Transverse colon (tissue), 4 donors: ENCODE measurements around the gene AGXT. TPM values are rescaled to one million over a fixed set of nuclear protein-coding genes. Genes with fewer than 3 reads are reported as not detected.

Experiments
- DNase-seq: peaks from one replicate; pipeline ENCODE4 v3.0.0-alpha.2; 2019
- H3K27ac ChIP-seq, 4 donors: fragments of 200-600 bp; sonication (generic); 2 replicates each; pipeline ENCODE4 v1.5.1; 2016 to 2018; ENCODE audit warnings: inconsistent platforms in 4 of 4
- H3K27me3 ChIP-seq: fragments of 200-600 bp; sonication (generic); 2 replicates; pipeline ENCODE4 v1.5.1; 2017; ENCODE audit warnings: inconsistent platforms
- H3K36me3 ChIP-seq, 4 donors: fragments of 200-600 bp; sonication (generic); 2 replicates each; pipeline ENCODE4 v1.5.1; 2017 to 2019; ENCODE audit warnings: inconsistent platforms in 4 of 4
- H3K4me1 ChIP-seq, 4 donors: fragments of 200-600 bp; sonication (generic); 2 replicates each; pipeline ENCODE4 v1.5.1; 2017 to 2020; ENCODE audit warnings: inconsistent platforms in 4 of 4
- H3K4me3 ChIP-seq, 4 donors: fragments of 200-600 bp; sonication (generic); 1 replicate in 1 of 4; 2 replicates in 3 of 4; pipeline versions ENCODE4 v1.5.1 to v1.6.1; 2017 to 2019; ENCODE audit warnings: inconsistent platforms in 4 of 4
- H3K9me3 ChIP-seq, 2 donors: fragments of 200-600 bp; sonication (generic); 2 replicates each; pipeline ENCODE4 v1.5.1; 2017 to 2019; ENCODE audit warnings: inconsistent platforms in 2 of 2
- CTCF ChIP-seq, 5 experiments: fragments of 200-600 bp in 3 of 5; fragments of 450-650 bp in 2 of 5; sonication (generic) in 3 of 5; IDR thresholded peaks; 1 replicate in 2 of 5; 2 replicates in 3 of 5; pipeline ENCODE4 v1.5.1; 2016 to 2017; ENCODE audit warnings: antibody characterized with exemption in 5 of 5, inconsistent platforms in 3 of 5, mild to moderate bottlenecking in 2 of 5, moderate library complexity in 1 of 5
- EP300 ChIP-seq: sonication (generic); formaldehyde crosslinking; IDR thresholded peaks from one replicate; pipeline ENCODE4 v1.6.1; 2017; ENCODE audit warnings: antibody characterized with exemption, low read depth
- POLR2A ChIP-seq: fragments of 450-650 bp; IDR thresholded peaks from one replicate; pipeline ENCODE4 v1.6.1; 2016; ENCODE audit warnings: antibody characterized with exemption, mild to moderate bottlenecking, moderate library complexity
- POLR2AphosphoS5 ChIP-seq, 3 donors: sonication (generic); formaldehyde crosslinking; IDR thresholded peaks; one replicate each; pipeline ENCODE4 v1.6.1; 2016; ENCODE audit warnings: antibody characterized with exemption in 3 of 3
- WGBS, 2 donors: methylation state at CpG; one replicate each; pipeline ENCODE4 v1.1.5; 2018; ENCODE audit warnings: low coverage in 1 of 2; 5-methylcytosine and 5-hydroxymethylcytosine counted together
- in situ Hi-C, 4 donors: fragments of 200-750 bp; cut with MboI; loops; one replicate each; pipeline versions ENCODE4 v1.15.0 to v1.15.1; 2017; ENCODE audit warnings: low sequenced_read_pairs in 3 of 4, low pct_ligation_motif_present in 1 of 4, low pct_unique_long_range_greater_than_20kb in 1 of 4
- intact Hi-C: fragments of 100-400 bp; cut with DNase I; formaldehyde crosslinking; loops from one replicate; pipeline ENCODE4 v1.15.1; 2023; ENCODE audit warnings: low total_unique reads
- total RNA-seq, 4 donors: library from RNA; depleted of rRNA; stranded (reverse); fragments of >200 nt; gene quantifications; one replicate each; pipeline ENCODE4 v1.1.0, GENCODE V29; 2016

Gene AGXT
- total RNA-seq, 4 donors from 2014 or later, result 0.32 to 2.2 (median 0.82) TPM; not detected in 1

- peak; percentile 65 for DNase-seq
- intact Hi-C loops, result no loop called here
- 68% methylated on average over 37 of the region's 38 CpGs; no CpG with 5 or more reads in 1 of the 2 donors for WGBS, 2 donors
- Histone ChIP-seq H3K4me3 (no peak overlapping the region), H3K27ac (no peak overlapping the region), H3K4me1 (peaks cover 0 to 12% (median 3%) of the 10 kb centered on the region in 4 donors), H3K36me3 (no peaks in the 10 kb centered on the region), H3K9me3 (no peaks in the 10 kb centered on the region), H3K27me3 (no peaks in the 10 kb centered on the region)
- TF ChIP-seq EP300, result no peak
- TF ChIP-seq CTCF (IDR thresholded peaks at IDR 0.05), result no peak
- TF ChIP-seq POLR2A, result no peak
- no peak for TF ChIP-seq POLR2AphosphoS5 (IDR thresholded peaks at IDR 0.05)
- in situ Hi-C loops, result no loop called here
Measured at GRCh38 chr2:240889601-240890560, 21.3 kb downstream of the AGXT start.

- DNase-seq, result no peak
- H3K4me3 ChIP-seq, result no peak overlapping the region
- no peaks in the 10 kb centered on the region for H3K27me3 ChIP-seq
- WGBS, 2 donors, result 81% methylated on average over 13 of the region's 14 CpGs; no CpG with 5 or more reads in 1 of the 2 donors
- no peaks in the 10 kb centered on the region for H3K9me3 ChIP-seq
- H3K36me3 ChIP-seq, result no peaks in the 10 kb centered on the region
- in situ Hi-C loops, result no loop called here
- peaks cover 0 to 12% (median 3%) of the 10 kb centered on the region in 4 donors for H3K4me1 ChIP-seq
- TF ChIP-seq POLR2AphosphoS5 (IDR thresholded peaks at IDR 0.05), result no peak
- no peak overlapping the region for H3K27ac ChIP-seq
- intact Hi-C loops, result no loop called here
Measured at GRCh38 chr2:240890691-240891090, 22.1 kb downstream of the AGXT start.

GRCh38 chr2:240891492-240892340, 23.1 kb downstream of the AGXT start:
- 74% methylated on average over 20 of the region's 20 CpGs; no CpG with 5 or more reads in 1 of the 2 donors for WGBS, 2 donors
- TF ChIP-seq POLR2AphosphoS5 (IDR thresholded peaks at IDR 0.05) (no peak), CTCF (IDR thresholded peaks at IDR 0.05) (no peak), POLR2A (no peak), EP300 (no peak)

GRCh38 chr2:240892356-240892755, 23.7 kb downstream of the AGXT start:
- DNase-seq, result no peak
- TF ChIP-seq POLR2A (no peak), EP300 (no peak), POLR2AphosphoS5 (IDR thresholded peaks at IDR 0.05) (no peak), CTCF (IDR thresholded peaks at IDR 0.05) (no peak)
- Histone ChIP-seq H3K9me3 (no peaks in the 10 kb centered on the region), H3K27ac (no peak overlapping the region), H3K4me3 (no peak overlapping the region), H3K36me3 (no peaks in the 10 kb centered on the region), H3K27me3 (no peaks in the 10 kb centered on the region), H3K4me1 (peaks cover 0 to 25% (median 3%) of the 10 kb centered on the region in 4 donors)
- intact Hi-C loops, result no loop called here
- WGBS, 2 donors, result no CpG with 5 or more reads among the region's 9 CpGs
- in situ Hi-C loops, result no loop called here

More at GRCh38 chr2:240891492-240892340, 23.1 kb downstream of the AGXT start:
- Histone ChIP-seq H3K4me3 (no peak overlapping the region), H3K27ac (no peak overlapping the region), H3K36me3 (no peaks in the 10 kb centered on the region), H3K9me3 (no peaks in the 10 kb centered on the region), H3K4me1 (peaks cover 0 to 19% (median 3%) of the 10 kb centered on the region in 4 donors), H3K27me3 (no peaks in the 10 kb centered on the region)
- DNase-seq, result no peak
- intact Hi-C loops (no loop called here), in situ Hi-C loops (no loop called here)
